CD4-positive, alpha-beta T cell (primary cell): Measurements from ENCODE around the gene WFDC12. TPM values are rescaled to one million over a fixed set of nuclear protein-coding genes. Genes with fewer than 3 reads are reported as not detected.
"Not testable (repeated sequence)": the region's sequence is repeated elsewhere in the genome, so short reads cannot be mapped to it uniquely, and the experiment has no call there.

Experiments used
- ATAC-seq: fragments of 200-7000 bp; cut with Tn5 transposase; one replicate; pipeline ENCODE4 v1.10.0; 2022; ENCODE audit warnings: mild to moderate bottlenecking; ENCODE audit not compliant: poor library complexity
- CTCF ChIA-PET: fragments of 350-600 bp; sonication (Branson Sonifier 250); formaldehyde crosslinking; loops from one replicate; lab custom pipeline; 2021; ENCODE audit warnings: antibody characterized with exemption, inconsistent platforms; lab: Charles Lee
- POLR2A ChIA-PET: fragments of 350-600 bp; sonication (Branson Sonifier 250); formaldehyde crosslinking; loops from one replicate; lab custom pipeline; 2021; ENCODE audit warnings: antibody characterized with exemption, inconsistent platforms; lab: Charles Lee
- DNase-seq, 14 experiments: peaks; one replicate each; pipeline ENCODE4 v3.0.0-alpha.2; 2013 to 2020; ENCODE audit warnings: mixed read lengths in 2 of 14
- H3K27ac ChIP-seq, 2 donors: one replicate each; pipeline versions ENCODE4 v1.5.1 to v1.7.0; 2013; ENCODE audit warnings: low read length in 2 of 2, low read depth in 1 of 2, mild to moderate bottlenecking in 1 of 2
- H3K27me3 ChIP-seq, 2 experiments: 1 replicate in 1 of 2; 2 replicates in 1 of 2; pipeline versions ENCODE4 v1.6.1 to v1.7.0; 2013; ENCODE audit warnings: low read length in 2 of 2, control low read depth in 1 of 2, mild to moderate bottlenecking in 1 of 2, moderate library complexity in 1 of 2; ENCODE audit not compliant: insufficient read depth in 2 of 2, control insufficient read depth in 1 of 2
- H3K36me3 ChIP-seq: one replicate; pipeline ENCODE4 v1.6.1; 2013; ENCODE audit warnings: low read length, control low read depth; ENCODE audit not compliant: insufficient read depth
- H3K4me1 ChIP-seq: one replicate; pipeline ENCODE4 v1.6.1; 2013; ENCODE audit warnings: low read length, control low read depth; ENCODE audit not compliant: insufficient read depth
- H3K4me3 ChIP-seq: one replicate; pipeline ENCODE4 v1.5.1; 2013; ENCODE audit warnings: mild to moderate bottlenecking, low read length, moderate library complexity
- H3K9me3 ChIP-seq, 2 experiments: 1 replicate in 1 of 2; 2 replicates in 1 of 2; pipeline versions ENCODE4 v1.6.1 to v1.7.0; 2013; ENCODE audit warnings: low read length in 2 of 2, mild to moderate bottlenecking in 2 of 2, control low read depth in 1 of 2, moderate library complexity in 1 of 2; ENCODE audit not compliant: control insufficient read depth in 1 of 2, insufficient read depth in 1 of 2
- H3K27ac Mint-ChIP-seq: one replicate; pipeline ENCODE4 v1.8.0; 2020; ENCODE audit warnings: mixed read lengths
- H3K27me3 Mint-ChIP-seq: one replicate; pipeline ENCODE4 v1.8.0; 2021; ENCODE audit warnings: mixed read lengths
- H3K36me3 Mint-ChIP-seq: one replicate; pipeline ENCODE4 v1.8.0; 2021; ENCODE audit warnings: low read depth, mixed read lengths
- H3K4me1 Mint-ChIP-seq: one replicate; pipeline ENCODE4 v1.8.0; 2021; ENCODE audit warnings: low read depth, mixed read lengths
- H3K4me3 Mint-ChIP-seq: one replicate; pipeline ENCODE4 v1.8.0; 2020; ENCODE audit warnings: mild to moderate bottlenecking, mixed read lengths
- H3K9me3 Mint-ChIP-seq: one replicate; pipeline ENCODE4 v1.8.0; 2020; ENCODE audit warnings: mixed read lengths
- CTCF ChIP-seq: fragments of 200-600 bp; IDR thresholded peaks from one replicate; pipeline ENCODE4 v1.8.0; 2022; ENCODE audit warnings: antibody characterized with exemption, mild to moderate bottlenecking
- intact Hi-C, 2 experiments: fragments of 100-400 bp; cut with DNase I in 1 of 2; cut with micrococcal nuclease in 1 of 2; formaldehyde crosslinking; loops; one replicate each; pipeline versions ENCODE4 v1.15.1 to v1.9.0; 2023 to 2025; cut with DNase I, micrococcal nuclease
- total RNA-seq, 174 experiments: library from RNA in 2 of 174; stranded (reverse) in 2 of 174; gene quantifications; one replicate each; pipeline ENCODE4 v1.2.3 and lab custom pipeline; 2021 to 2026

Gene WFDC12
- total RNA-seq, 2 experiments from 2014 or later, result not detected

DNA sequence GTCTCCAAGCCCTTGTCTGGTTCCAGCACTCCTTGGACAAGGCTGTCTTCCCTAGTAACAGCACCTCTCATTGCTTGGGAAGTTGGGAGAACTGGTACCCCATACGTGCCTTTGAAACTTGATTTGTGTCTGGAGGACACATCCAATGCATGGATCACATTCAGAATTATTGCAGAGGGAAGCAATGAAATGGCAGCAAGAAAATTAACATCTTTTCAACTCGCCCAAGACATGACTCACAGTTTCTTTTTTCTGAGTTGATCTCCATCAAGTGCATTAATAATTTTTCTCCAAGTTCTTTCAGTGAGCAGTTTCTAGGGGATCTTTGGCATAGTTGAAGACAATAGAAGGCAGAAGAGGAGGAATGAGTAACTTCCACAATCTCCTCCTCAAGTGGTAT is 28.1 kb upstream of the WFDC12 start:
- ChIA-PET POLR2A (no interaction called here), CTCF (no interaction called here)
- H3K36me3 Mint-ChIP-seq, result no peaks in the 10 kb centered on the region
- no peak for ATAC-seq
- no peak for TF ChIP-seq CTCF
- H3K27ac ChIP-seq, result no peak overlapping the region
- H3K9me3 Mint-ChIP-seq, result peaks cover 5% of the 10 kb centered on the region
- H3K4me1 Mint-ChIP-seq, result no peaks in the 10 kb centered on the region
- DNase-seq, result no peak
- intact Hi-C loops, result no loop called here
- no peak overlapping the region for H3K27ac Mint-ChIP-seq
- H3K4me3 Mint-ChIP-seq, result no peak overlapping the region
- H3K4me1 ChIP-seq, result no peaks in the 10 kb centered on the region
- no peaks in the 10 kb centered on the region for H3K36me3 ChIP-seq
- peaks cover 85% of the 10 kb centered on the region for H3K27me3 Mint-ChIP-seq
- no peaks in the 10 kb centered on the region for H3K27me3 ChIP-seq
- no peak overlapping the region for H3K4me3 ChIP-seq
- H3K9me3 ChIP-seq, result peaks cover 0 to 7% of the 10 kb centered on the region in 2 experiments

- no peaks in the 10 kb centered on the region for H3K4me1 ChIP-seq
- DNase-seq (no peak), ATAC-seq (no peak)
- Mint-ChIP-seq H3K27ac (no peak overlapping the region), H3K27me3 (peaks cover 71% of the 10 kb centered on the region), H3K4me1 (no peaks in the 10 kb centered on the region), H3K36me3 (no peaks in the 10 kb centered on the region), H3K9me3 (no peaks in the 10 kb centered on the region), H3K4me3 (no peak overlapping the region)
- H3K4me3 ChIP-seq, result no peak overlapping the region
- no peak overlapping the region for H3K27ac ChIP-seq
- no peak for TF ChIP-seq CTCF
- no peaks in the 10 kb centered on the region for H3K9me3 ChIP-seq
- POLR2A ChIA-PET, result no interaction called here
- H3K27me3 ChIP-seq, result peaks cover 7 to 11% of the 10 kb centered on the region in 2 experiments
- CTCF ChIA-PET, result no interaction called here
- intact Hi-C loops, result no loop called here
- no peaks in the 10 kb centered on the region for H3K36me3 ChIP-seq
These were observed 24.8 kb upstream of the WFDC12 start for GRCh38 chr20:45149062-45149461.

DNA sequence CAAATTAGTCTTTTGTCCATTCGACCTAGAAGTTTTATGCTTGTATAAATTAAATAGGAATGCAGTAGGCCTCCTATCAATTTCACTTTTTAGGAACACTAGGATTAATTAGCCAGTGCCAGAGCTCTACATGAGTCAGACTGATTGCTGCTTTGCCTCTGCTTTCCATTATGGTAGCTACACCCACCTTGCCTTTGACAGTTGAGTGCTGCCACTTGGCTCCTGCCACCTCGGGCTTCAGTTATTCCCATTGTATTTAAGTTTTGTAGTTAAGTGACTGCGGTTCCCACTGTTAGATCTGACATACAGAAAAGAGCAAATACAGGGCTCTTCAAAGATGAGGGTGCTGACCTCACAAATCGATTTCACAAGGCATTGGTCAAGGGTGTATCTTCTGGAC is 16.6 kb upstream of the WFDC12 start:
- Histone ChIP-seq H3K4me1 (peaks cover 5% of the 10 kb centered on the region), H3K36me3 (no peaks in the 10 kb centered on the region), H3K9me3 (no peaks in the 10 kb centered on the region), H3K27me3 (peaks cover 4 to 7% of the 10 kb centered on the region in 2 experiments), H3K27ac (no peak overlapping the region), H3K4me3 (no peak overlapping the region)
- Mint-ChIP-seq H3K36me3 (no peaks in the 10 kb centered on the region), H3K4me3 (no peak overlapping the region), H3K27me3 (peaks cover 12% of the 10 kb centered on the region), H3K4me1 (no peaks in the 10 kb centered on the region), H3K9me3 (no peaks in the 10 kb centered on the region), H3K27ac (no peak overlapping the region)
- CTCF ChIA-PET, result no interaction called here
- DNase-seq (no peak), ATAC-seq (no peak)
- POLR2A ChIA-PET, result no interaction called here
- intact Hi-C loops, result no loop called here
- no peak for TF ChIP-seq CTCF

DNA sequence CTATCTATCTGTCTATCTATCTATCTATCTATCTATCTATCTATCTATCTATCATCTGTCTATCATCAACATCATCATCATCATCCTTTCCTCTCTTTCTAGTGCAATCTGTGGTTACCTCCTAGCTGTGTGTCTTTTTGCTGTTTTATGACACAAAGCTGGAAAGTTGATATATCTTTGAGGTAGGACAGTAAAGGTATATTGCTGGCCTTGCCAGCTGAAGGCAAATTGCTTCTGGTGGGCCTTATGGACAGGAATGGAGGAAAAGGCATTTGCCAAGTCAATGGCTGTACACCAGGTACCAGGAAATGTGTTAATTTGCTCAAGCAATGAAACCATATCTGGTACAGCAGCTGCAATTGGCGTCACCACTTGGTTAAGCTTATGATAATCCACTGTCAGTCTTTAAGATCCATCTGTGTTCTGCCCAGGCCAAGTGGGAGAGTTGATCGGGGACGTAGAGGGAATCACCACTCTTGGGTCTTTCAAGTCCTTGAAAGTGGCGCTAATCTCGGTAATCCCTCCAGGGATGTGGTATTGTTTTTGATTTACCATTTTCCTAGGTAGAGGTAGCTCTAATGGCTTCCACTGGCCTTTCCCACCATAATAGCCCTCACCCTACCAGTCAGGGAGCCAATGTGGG is 15.6 kb upstream of the WFDC12 start:
- H3K4me1 Mint-ChIP-seq, result not testable (repeated sequence)

More for the DNA sequence above, 15.6 kb upstream of the WFDC12 start:
- ATAC-seq, DNase-seq, POLR2A ChIA-PET, H3K4me3 ChIP-seq, H3K36me3 Mint-ChIP-seq, H3K36me3 ChIP-seq, intact Hi-C loops, H3K27ac ChIP-seq, H3K27ac Mint-ChIP-seq, H3K4me1 ChIP-seq, H3K4me3 Mint-ChIP-seq, H3K9me3 ChIP-seq, H3K9me3 Mint-ChIP-seq: not testable (repeated sequence)
- H3K27me3 Mint-ChIP-seq, result peaks cover 10% of the 10 kb centered on the region
- CTCF ChIA-PET, result interaction anchor here (1.5 kb wide), 1 partner anchor 8 kb away, joined by 3 read pairs; no protein-coding TSS in a partner anchor
- peaks cover 10 to 17% of the 10 kb centered on the region in 2 experiments for H3K27me3 ChIP-seq
